GM23338 (cell line): ENCODE results near the gene COPS6. TPM values are rescaled to one million over a fixed set of nuclear protein-coding genes. Genes with fewer than 3 reads are reported as not detected.

Source experiments
- ATAC-seq: fragments of 200-7000 bp; cut with Tn5 transposase; 3 replicates; pipeline ENCODE4 v1.9.1; 2020
- DNase-seq: peaks from one replicate; pipeline ENCODE4 v3.0.0-alpha.2; 2015; ENCODE audit warnings: low spot score
- H2AFZ ChIP-seq: fragments of 200-600 bp; sonication (generic); 2 replicates; pipeline ENCODE4 v1.8.0; 2016; ENCODE audit warnings: antibody characterized with exemption, mild to moderate bottlenecking, moderate library complexity
- H3F3A ChIP-seq: fragments of 200-600 bp; sonication (generic); replicated peaks from 2 replicates; pipeline ENCODE4 v1.8.0; 2017; ENCODE audit warnings: antibody characterized with exemption, mixed run types, low read depth
- H3K27ac ChIP-seq: fragments of 200-600 bp; sonication (generic); 2 replicates; pipeline ENCODE4 v1.6.1; 2016; ENCODE audit warnings: low read depth
- H3K27me3 ChIP-seq: fragments of 200-600 bp; sonication (generic); 2 replicates; pipeline ENCODE4 v1.8.0; 2016; ENCODE audit warnings: mild to moderate bottlenecking, mixed run types, moderate library complexity; ENCODE audit not compliant: insufficient read depth
- H3K36me3 ChIP-seq: fragments of 200-600 bp; sonication (generic); 2 replicates; pipeline ENCODE4 v1.8.0; 2016; ENCODE audit warnings: mild to moderate bottlenecking; ENCODE audit not compliant: insufficient read depth
- H3K4me1 ChIP-seq: fragments of 200-600 bp; sonication (generic); 2 replicates; pipeline ENCODE4 v1.8.0; 2016; ENCODE audit warnings: mild to moderate bottlenecking, moderate library complexity; ENCODE audit not compliant: insufficient read depth
- H3K4me2 ChIP-seq: fragments of 200-600 bp; sonication (generic); 2 replicates; pipeline ENCODE4 v1.7.1; 2017; ENCODE audit warnings: mixed run types
- H3K4me3 ChIP-seq: fragments of 200-600 bp; sonication (generic); 2 replicates; pipeline ENCODE4 v1.6.1; 2016; ENCODE audit warnings: mixed run types
- H3K79me2 ChIP-seq: fragments of 200-600 bp; sonication (generic); replicated peaks from 2 replicates; pipeline ENCODE4 v1.8.0; 2017; ENCODE audit warnings: mild to moderate bottlenecking; ENCODE audit not compliant: insufficient read depth
- H3K9me2 ChIP-seq: fragments of 200-600 bp; sonication (generic); 2 replicates; pipeline ENCODE4 v1.8.0; 2017; ENCODE audit not compliant: insufficient read depth
- H4K20me1 ChIP-seq: fragments of 200-600 bp; sonication (generic); replicated peaks from 2 replicates; pipeline ENCODE4 v1.8.0; 2017; ENCODE audit warnings: mild to moderate bottlenecking; ENCODE audit not compliant: insufficient read depth
- H3K27ac Mint-ChIP-seq: 2 replicates; pipeline ENCODE4 v1.8.0; 2020; ENCODE audit warnings: inconsistent platforms, mild to moderate bottlenecking, moderate library complexity, mixed read lengths
- H3K27me3 Mint-ChIP-seq: 3 replicates; pipeline ENCODE4 v1.8.0; 2022; ENCODE audit warnings: low read depth, mild to moderate bottlenecking, moderate library complexity, mixed read lengths, inconsistent platforms; ENCODE audit not compliant: insufficient read depth, poor library complexity
- H3K36me3 Mint-ChIP-seq: 3 replicates; pipeline ENCODE4 v1.8.0; 2021; ENCODE audit warnings: low read depth, mild to moderate bottlenecking, inconsistent platforms, moderate library complexity, mixed read lengths
- H3K4me1 Mint-ChIP-seq: 3 replicates; pipeline ENCODE4 v1.8.0; 2020; ENCODE audit warnings: mild to moderate bottlenecking, inconsistent platforms, mixed read lengths
- H3K4me3 Mint-ChIP-seq: 3 replicates; pipeline ENCODE4 v1.8.0; 2021; ENCODE audit warnings: moderate library complexity, mild to moderate bottlenecking, inconsistent platforms, mixed read lengths
- H3K9me3 Mint-ChIP-seq: 3 replicates; pipeline ENCODE4 v1.8.0; 2020; ENCODE audit warnings: moderate library complexity, mild to moderate bottlenecking, inconsistent platforms, mixed read lengths
- CREB1 ChIP-seq: fragments of 250-450 bp; sonication (Bioruptor Pico); IDR thresholded peaks from 2 replicates; pipeline ENCODE4 v1.5.0; 2020; ENCODE audit warnings: low read depth, mild to moderate bottlenecking, moderate library complexity
- EZH2 ChIP-seq: fragments of 200-600 bp; sonication (generic); IDR thresholded peaks from one replicate; pipeline ENCODE4 v1.8.0; 2017; ENCODE audit warnings: antibody characterized with exemption, mild to moderate bottlenecking, low read depth; ENCODE audit not compliant: unreplicated experiment
- EZH2phosphoT487 ChIP-seq: fragments of 200-600 bp; sonication (generic); IDR thresholded peaks from one replicate; pipeline ENCODE4 v1.8.1; 2018; ENCODE audit warnings: antibody characterized with exemption; ENCODE audit not compliant: unreplicated experiment
- JUNB ChIP-seq: IDR thresholded peaks from one replicate; pipeline ENCODE4 v1.6.1; 2016; ENCODE audit warnings: antibody characterized with exemption; ENCODE audit not compliant: unreplicated experiment
- NANOG ChIP-seq: IDR thresholded peaks from 2 replicates; pipeline ENCODE4 v1.6.1; 2016; ENCODE audit warnings: antibody characterized with exemption, borderline replicate concordance
- POLR2AphosphoS5 ChIP-seq: IDR thresholded peaks from 2 replicates; pipeline ENCODE4 v1.6.1; 2016; ENCODE audit warnings: antibody characterized with exemption, low read depth
- REST ChIP-seq: IDR thresholded peaks from one replicate; pipeline ENCODE4 v1.6.1; 2018; ENCODE audit warnings: antibody characterized with exemption; ENCODE audit not compliant: unreplicated experiment
- ZNF114 ChIP-seq: fragments of 250-450 bp; sonication (Bioruptor Pico); IDR thresholded peaks from 2 replicates; pipeline ENCODE4 v1.5.0; 2020; ENCODE audit warnings: mild to moderate bottlenecking, moderate library complexity
- ZNF331 ChIP-seq: fragments of 250-450 bp; sonication (Bioruptor Pico); IDR thresholded peaks from 2 replicates; pipeline ENCODE4 v1.5.0; 2020; ENCODE audit warnings: low read depth, mild to moderate bottlenecking, moderate library complexity
- ZNF462 ChIP-seq: fragments of 250-450 bp; sonication (Bioruptor Pico); IDR thresholded peaks from 2 replicates; pipeline ENCODE4 v1.5.0; 2020; ENCODE audit warnings: mild to moderate bottlenecking, moderate library complexity
- polyA plus RNA-seq: library from polyadenylated mRNA; unstranded; fragments of >200 nt; fragmentation: Nextera tagmentation; extraction: Ambion mirVana; gene quantifications from 2 replicates; pipeline ENCODE4 v1.2.1, GENCODE V29; 2016
- total RNA-seq: library from RNA; depleted of rRNA; stranded (reverse); fragments of >200 nt; shearing (Covaris generic); gene quantifications from 2 replicates; pipeline ENCODE4 v1.2.3, GENCODE V29; 2014
- TF ChIP-seq, protein P1 (sequence below): IDR thresholded peaks from 2 replicates; pipeline ENCODE4 v1.6.1; 2016; ENCODE audit warnings: antibody characterized with exemption
- TF ChIP-seq, protein P2 (sequence below), 2 experiments: fragments of 200-600 bp in 1 of 2; sonication (generic) in 1 of 2; conservative IDR thresholded peaks; 2 replicates each; pipeline versions ENCODE4 v1.5.1 to v1.6.1; 2016 to 2017; ENCODE audit warnings: antibody characterized with exemption in 2 of 2, low read depth in 2 of 2, mild to moderate bottlenecking in 2 of 2, moderate library complexity in 1 of 2

The COPS6 gene
- total and polyA plus RNA-seq, 2 experiments from 2014 or later, result 89.8 to 198 TPM

DNA sequence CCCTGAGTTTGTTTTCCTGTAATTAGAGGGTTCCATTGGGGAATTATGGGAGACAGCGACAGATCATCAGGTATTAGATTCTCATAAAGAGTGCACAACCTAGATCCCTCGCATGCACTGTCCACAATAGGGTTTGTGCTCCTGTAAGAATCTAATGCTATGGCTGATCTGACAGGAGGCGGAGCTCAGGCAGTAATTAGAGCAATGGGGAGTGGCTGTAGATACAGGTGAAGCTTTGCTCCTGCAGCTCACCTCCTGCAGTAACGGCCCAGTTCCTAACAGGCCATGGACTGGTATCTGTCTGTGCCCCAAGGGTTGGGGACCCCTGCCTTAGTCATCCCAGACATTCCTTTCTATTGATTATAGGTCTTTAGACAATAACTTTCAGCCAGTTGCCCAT lies 40.1 kb upstream of the COPS6 start:
- Histone ChIP-seq H3K9me2 (peaks cover 10% of the 10 kb centered on the region), H4K20me1 (no peaks in the 10 kb centered on the region), H3F3A (peaks cover 13% of the 10 kb centered on the region; the same call in 1 of the 2 replicates), H3K4me1 (peaks cover 2% of the 10 kb centered on the region; the same call in 1 of the 2 replicates), H3K36me3 (no peaks in the 10 kb centered on the region), H3K4me3 (peak overlapping the region; percentile 89; the same call in 1 of the 2 replicates), H2AFZ (peak overlapping the region; percentile 100; the same call in 1 of the 2 replicates), H3K4me2 (peak overlapping the region; percentile 98; the same call in 1 of the 2 replicates), H3K79me2 (peaks cover 28% of the 10 kb centered on the region), H3K27me3 (no peaks in the 10 kb centered on the region), H3K27ac (no peak overlapping the region)
- Mint-ChIP-seq H3K4me3 (peak overlapping the region; percentile 5; the same call in 1 of the 3 replicates), H3K27me3 (peaks cover 15% of the 10 kb centered on the region), H3K4me1 (peaks cover 8% of the 10 kb centered on the region), H3K36me3 (peaks cover 12% of the 10 kb centered on the region), H3K27ac (no peak overlapping the region), H3K9me3 (peaks cover 3% of the 10 kb centered on the region; the same call in 2 of the 3 replicates)
- TF ChIP-seq EZH2 (no peak), NANOG (no peak), POLR2AphosphoS5 (no peak), ZNF462 (CRISPR knock-in tag) (no peak), JUNB (no peak), CREB1 (CRISPR knock-in tag) (no peak), ZNF114 (CRISPR knock-in tag) (no peak), ZNF331 (CRISPR knock-in tag) (no peak), REST (no peak), EZH2phosphoT487 (no peak)
- TF ChIP-seq, protein P1, sequence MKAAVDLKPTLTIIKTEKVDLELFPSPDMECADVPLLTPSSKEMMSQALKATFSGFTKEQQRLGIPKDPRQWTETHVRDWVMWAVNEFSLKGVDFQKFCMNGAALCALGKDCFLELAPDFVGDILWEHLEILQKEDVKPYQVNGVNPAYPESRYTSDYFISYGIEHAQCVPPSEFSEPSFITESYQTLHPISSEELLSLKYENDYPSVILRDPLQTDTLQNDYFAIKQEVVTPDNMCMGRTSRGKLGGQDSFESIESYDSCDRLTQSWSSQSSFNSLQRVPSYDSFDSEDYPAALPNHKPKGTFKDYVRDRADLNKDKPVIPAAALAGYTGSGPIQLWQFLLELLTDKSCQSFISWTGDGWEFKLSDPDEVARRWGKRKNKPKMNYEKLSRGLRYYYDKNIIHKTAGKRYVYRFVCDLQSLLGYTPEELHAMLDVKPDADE, result no peak
- TF ChIP-seq, protein P2, sequence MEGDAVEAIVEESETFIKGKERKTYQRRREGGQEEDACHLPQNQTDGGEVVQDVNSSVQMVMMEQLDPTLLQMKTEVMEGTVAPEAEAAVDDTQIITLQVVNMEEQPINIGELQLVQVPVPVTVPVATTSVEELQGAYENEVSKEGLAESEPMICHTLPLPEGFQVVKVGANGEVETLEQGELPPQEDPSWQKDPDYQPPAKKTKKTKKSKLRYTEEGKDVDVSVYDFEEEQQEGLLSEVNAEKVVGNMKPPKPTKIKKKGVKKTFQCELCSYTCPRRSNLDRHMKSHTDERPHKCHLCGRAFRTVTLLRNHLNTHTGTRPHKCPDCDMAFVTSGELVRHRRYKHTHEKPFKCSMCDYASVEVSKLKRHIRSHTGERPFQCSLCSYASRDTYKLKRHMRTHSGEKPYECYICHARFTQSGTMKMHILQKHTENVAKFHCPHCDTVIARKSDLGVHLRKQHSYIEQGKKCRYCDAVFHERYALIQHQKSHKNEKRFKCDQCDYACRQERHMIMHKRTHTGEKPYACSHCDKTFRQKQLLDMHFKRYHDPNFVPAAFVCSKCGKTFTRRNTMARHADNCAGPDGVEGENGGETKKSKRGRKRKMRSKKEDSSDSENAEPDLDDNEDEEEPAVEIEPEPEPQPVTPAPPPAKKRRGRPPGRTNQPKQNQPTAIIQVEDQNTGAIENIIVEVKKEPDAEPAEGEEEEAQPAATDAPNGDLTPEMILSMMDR (conservative IDR thresholded peaks at IDR 0.05; ENCODE audit: low read depth in 2 of 2), result no peak
- no peak for ATAC-seq
- no peak for DNase-seq
